ENCODE measurements around the gene ERN1. TPM values are rescaled to one million over a fixed set of nuclear protein-coding genes. Genes with fewer than 3 reads are reported as not detected.

ERN1 gene
- total and polyA plus RNA-seq, 2 experiments from 2014 or later = 8.9 to 12.4 TPM

DNA sequence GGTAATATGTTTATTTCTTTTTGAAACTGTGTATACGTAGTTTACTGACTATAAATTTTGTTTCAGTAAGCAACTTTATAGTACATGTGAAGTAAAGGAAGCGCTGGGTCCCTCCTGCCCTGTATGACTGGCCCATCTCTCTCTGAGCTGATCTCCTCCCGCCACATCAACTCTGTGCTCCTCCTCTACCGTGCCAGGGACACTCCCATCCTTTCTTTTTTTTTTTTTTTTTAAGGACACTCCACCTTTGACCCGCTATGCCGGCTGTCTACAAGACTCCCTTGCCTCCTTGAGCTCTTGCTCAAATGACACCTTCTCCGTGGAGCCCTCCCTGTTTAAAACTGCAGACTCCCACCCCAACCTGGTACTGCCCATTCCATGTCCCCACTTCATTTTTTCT lies 35.5 kb downstream of the ERN1 start:
- no peaks in the 10 kb centered on the region for H3K27me3 ChIP-seq
- H3K4me1 ChIP-seq (ENCODE audit: low read depth) = peaks cover 16% of the 10 kb centered on the region
- no peak overlapping the region for H3K27ac ChIP-seq
- no peaks in the 10 kb centered on the region for H3K9me3 ChIP-seq (ENCODE audit: low read depth)
- H3K36me3 ChIP-seq = no peaks in the 10 kb centered on the region
- H3K4me3 ChIP-seq = no peak overlapping the region
- no peak for DNase-seq (ENCODE audit: low read depth in 1 of 2, low spot score in 1 of 2)
- TF ChIP-seq, protein P1, sequence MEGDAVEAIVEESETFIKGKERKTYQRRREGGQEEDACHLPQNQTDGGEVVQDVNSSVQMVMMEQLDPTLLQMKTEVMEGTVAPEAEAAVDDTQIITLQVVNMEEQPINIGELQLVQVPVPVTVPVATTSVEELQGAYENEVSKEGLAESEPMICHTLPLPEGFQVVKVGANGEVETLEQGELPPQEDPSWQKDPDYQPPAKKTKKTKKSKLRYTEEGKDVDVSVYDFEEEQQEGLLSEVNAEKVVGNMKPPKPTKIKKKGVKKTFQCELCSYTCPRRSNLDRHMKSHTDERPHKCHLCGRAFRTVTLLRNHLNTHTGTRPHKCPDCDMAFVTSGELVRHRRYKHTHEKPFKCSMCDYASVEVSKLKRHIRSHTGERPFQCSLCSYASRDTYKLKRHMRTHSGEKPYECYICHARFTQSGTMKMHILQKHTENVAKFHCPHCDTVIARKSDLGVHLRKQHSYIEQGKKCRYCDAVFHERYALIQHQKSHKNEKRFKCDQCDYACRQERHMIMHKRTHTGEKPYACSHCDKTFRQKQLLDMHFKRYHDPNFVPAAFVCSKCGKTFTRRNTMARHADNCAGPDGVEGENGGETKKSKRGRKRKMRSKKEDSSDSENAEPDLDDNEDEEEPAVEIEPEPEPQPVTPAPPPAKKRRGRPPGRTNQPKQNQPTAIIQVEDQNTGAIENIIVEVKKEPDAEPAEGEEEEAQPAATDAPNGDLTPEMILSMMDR (IDR thresholded peaks at IDR 0.05; ENCODE audit: low read depth, low read length) = no peak

DNA sequence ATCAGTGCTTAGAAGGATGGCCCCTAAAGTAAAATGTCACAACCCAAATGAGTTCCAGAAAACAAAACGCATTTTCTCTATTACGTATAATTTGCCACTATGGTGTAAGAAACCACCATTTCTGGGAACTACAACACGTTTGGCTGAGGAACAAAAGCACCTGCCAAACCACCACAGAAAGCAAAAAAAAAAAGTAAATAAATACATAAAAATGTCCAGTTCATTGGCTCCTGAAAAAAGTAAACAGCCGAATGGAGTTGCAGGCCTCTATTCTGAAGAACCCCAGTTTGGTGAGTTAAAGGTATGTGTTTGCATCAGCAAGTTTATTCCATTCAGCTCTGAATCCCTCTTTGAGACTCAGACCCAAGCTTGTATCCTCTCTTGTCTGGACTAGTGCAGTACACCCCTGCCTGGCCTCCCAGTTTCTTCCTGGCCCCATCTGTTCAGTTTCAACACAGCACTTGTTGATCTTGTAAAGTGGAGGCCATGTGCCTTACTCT lies 36.9 kb downstream of the ERN1 start:
- no peak overlapping the region for H3K27ac ChIP-seq
- no peaks in the 10 kb centered on the region for H3K9me3 ChIP-seq (ENCODE audit: low read depth)
- no peak for DNase-seq (ENCODE audit: low read depth in 1 of 2, low spot score in 1 of 2)
- no peaks in the 10 kb centered on the region for H3K36me3 ChIP-seq
- TF ChIP-seq, protein P1 (IDR thresholded peaks at IDR 0.05; ENCODE audit: low read depth, low read length) = no peak
- no peaks in the 10 kb centered on the region for H3K27me3 ChIP-seq
- peaks cover 24% of the 10 kb centered on the region for H3K4me1 ChIP-seq (ENCODE audit: low read depth)
- H3K4me3 ChIP-seq = no peak overlapping the region

DNA sequence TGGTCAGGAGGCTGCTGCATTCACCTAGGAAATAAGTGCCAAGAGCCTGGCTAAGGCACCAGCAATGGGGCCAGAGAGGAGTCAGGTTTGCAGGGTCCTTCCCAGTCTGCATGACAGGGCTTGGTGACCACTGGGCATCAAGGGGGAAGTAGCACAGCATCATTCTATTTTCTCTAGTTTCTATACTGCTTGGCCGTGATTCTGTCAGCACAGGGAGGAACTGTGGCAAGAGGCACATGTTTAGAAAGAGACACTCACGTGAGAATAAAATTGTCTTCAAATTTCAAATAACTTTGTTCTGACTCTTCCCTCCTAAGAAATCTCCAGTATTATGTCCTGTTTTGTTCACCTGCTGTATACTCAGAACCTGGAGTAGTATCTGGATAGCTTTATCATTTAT lies 37.8 kb downstream of the ERN1 start:
- no peaks in the 10 kb centered on the region for H3K36me3 ChIP-seq
- no peaks in the 10 kb centered on the region for H3K27me3 ChIP-seq
- TF ChIP-seq, protein P1 (IDR thresholded peaks at IDR 0.05; ENCODE audit: low read depth, low read length) = no peak
- H3K4me3 ChIP-seq = no peak overlapping the region
- no peak for DNase-seq (ENCODE audit: low read depth in 1 of 2, low spot score in 1 of 2)
- no peak overlapping the region for H3K27ac ChIP-seq
- peaks cover 25% of the 10 kb centered on the region for H3K4me1 ChIP-seq (ENCODE audit: low read depth)
- H3K9me3 ChIP-seq (ENCODE audit: low read depth) = no peaks in the 10 kb centered on the region

DNA sequence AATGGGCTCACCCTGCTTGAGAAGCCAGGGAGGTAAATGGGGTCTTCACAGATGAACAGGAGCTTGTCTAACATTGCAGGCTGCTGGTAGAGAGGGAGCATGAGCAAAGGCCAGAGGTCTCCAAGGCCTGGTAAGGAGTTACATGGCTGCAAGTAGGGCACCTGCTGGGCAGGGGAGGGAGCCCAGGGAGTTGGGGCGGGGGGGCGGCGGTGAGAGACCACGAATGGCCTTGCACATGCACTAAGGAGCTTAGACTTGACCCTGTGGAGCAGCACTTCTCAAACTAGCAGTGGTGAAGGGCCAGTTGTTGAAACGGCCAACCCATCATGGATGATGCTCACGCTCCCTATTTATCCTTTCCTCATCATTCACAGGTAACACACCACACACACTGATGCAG lies 38.4 kb downstream of the ERN1 start:
- Histone ChIP-seq H3K27ac (no peak overlapping the region), H3K4me1 (ENCODE audit: low read depth) (peaks cover 25% of the 10 kb centered on the region), H3K9me3 (ENCODE audit: low read depth) (no peaks in the 10 kb centered on the region), H3K4me3 (no peak overlapping the region), H3K27me3 (no peaks in the 10 kb centered on the region), H3K36me3 (no peaks in the 10 kb centered on the region)
- TF ChIP-seq, protein P1 (IDR thresholded peaks at IDR 0.05; ENCODE audit: low read depth, low read length) = no peak
- DNase-seq (ENCODE audit: low read depth in 1 of 2, low spot score in 1 of 2) = no peak

DNA sequence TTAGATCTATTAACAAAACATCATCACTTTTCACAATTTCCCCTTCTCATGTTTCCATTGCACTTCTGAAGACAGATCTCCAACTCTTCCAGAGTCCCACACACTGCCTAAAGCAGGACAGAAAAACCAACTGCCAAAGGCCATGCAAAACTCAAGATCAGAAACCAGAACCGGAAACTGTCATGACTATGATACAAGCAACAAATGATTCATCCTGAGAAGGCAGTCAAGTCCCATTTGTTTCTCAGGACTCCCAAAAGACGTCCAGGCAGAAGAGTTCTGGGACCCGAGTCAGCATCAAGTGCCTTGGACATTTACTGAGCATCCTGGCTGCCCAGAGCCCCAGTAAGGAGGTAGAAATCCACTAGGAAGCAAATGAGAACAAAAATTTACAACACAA lies 38.8 kb downstream of the ERN1 start:
- H3K9me3 ChIP-seq (ENCODE audit: low read depth) = no peaks in the 10 kb centered on the region
- H3K36me3 ChIP-seq = no peaks in the 10 kb centered on the region
- no peak overlapping the region for H3K4me3 ChIP-seq
- peak in 1 of 2 donors; percentile 28 for DNase-seq (ENCODE audit: low read depth in 1 of 2, low spot score in 1 of 2)
- no peak overlapping the region for H3K27ac ChIP-seq
- no peaks in the 10 kb centered on the region for H3K27me3 ChIP-seq
- H3K4me1 ChIP-seq (ENCODE audit: low read depth) = peaks cover 25% of the 10 kb centered on the region
- TF ChIP-seq, protein P1 (IDR thresholded peaks at IDR 0.05; ENCODE audit: low read depth, low read length) = no peak

DNA sequence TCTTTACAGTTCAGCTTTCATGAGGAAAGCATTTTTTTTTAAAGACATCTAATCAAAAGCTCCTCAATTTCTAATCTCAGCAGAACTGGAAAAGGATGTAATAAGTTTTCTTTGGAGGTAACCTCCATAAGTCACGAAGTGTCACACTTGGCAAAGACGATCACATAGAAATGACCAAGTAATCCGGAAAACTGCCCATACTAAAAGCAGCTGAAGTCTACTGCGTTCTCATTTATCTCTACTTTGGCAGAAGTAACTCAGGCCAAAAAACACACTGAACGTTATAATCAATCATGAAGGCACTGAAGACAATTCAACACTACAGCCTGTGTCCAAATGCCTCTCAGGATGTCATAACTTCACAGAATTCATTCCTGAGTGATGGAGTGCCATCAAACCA lies 39.8 kb downstream of the ERN1 start:
- Histone ChIP-seq H3K27ac (no peak overlapping the region), H3K27me3 (no peaks in the 10 kb centered on the region), H3K4me1 (ENCODE audit: low read depth) (peaks cover 22% of the 10 kb centered on the region), H3K9me3 (ENCODE audit: low read depth) (no peaks in the 10 kb centered on the region), H3K36me3 (no peaks in the 10 kb centered on the region), H3K4me3 (no peak overlapping the region)
- TF ChIP-seq, protein P1 (IDR thresholded peaks at IDR 0.05; ENCODE audit: low read depth, low read length) = no peak
- no peak for DNase-seq (ENCODE audit: low read depth in 1 of 2, low spot score in 1 of 2)

All from cardiac muscle cell (in vitro differentiated cells and primary cell).